ENCODE results near the gene CLDN10.
"Not testable (repeated sequence)": the region's sequence is repeated elsewhere in the genome, so short reads cannot be mapped to it uniquely, and the experiment has no call there.

CLDN10 gene, protein sequence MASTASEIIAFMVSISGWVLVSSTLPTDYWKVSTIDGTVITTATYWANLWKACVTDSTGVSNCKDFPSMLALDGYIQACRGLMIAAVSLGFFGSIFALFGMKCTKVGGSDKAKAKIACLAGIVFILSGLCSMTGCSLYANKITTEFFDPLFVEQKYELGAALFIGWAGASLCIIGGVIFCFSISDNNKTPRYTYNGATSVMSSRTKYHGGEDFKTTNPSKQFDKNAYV

DNA sequence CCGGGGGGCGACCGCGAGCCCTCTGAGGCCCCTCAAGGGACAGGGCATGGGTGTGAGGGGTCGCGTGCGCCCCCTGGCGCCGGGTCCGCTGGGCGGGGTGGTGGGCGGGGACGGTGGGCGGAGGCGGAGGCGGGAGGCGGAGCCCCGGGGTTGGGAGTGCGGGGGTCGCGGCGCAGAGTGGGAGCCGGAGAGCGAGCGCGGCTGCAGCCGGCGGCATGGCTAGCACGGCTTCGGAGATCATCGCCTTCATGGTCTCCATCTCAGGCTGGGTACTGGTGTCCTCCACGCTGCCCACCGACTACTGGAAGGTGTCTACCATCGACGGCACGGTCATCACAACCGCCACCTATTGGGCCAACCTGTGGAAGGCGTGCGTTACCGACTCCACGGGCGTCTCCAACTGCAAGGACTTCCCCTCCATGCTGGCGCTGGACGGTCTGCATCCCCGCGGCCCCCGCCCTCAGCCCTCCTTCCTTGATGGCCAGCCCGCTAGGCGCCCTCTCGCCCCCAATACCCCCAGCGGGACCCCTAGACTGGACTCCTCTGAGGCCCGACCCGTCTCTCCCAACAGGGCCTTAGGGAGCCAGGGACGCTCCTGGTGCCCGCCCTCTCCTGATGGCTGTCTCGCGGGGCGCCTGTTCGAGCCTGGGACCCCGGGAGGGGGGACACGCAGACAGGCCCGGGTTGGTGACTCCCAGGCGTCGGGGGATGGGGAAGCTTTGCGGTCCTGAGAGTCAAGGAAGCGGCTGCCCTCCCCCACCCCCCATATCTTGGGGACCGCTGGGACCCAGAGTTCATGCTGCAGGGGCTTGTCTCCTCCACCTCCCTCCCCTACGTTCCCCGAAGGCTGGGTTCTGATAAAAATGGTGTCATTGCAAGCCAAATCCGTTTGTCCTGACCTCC is at the start of gene CLDN10:
TSS of gene CLDN10 (plus strand) at position 182 of the 903 bp plus-strand sequence. CDS start at position 216, 34 bp downstream.
- DNase-seq (ENCODE audit: low spot score), result no peak

DNA sequence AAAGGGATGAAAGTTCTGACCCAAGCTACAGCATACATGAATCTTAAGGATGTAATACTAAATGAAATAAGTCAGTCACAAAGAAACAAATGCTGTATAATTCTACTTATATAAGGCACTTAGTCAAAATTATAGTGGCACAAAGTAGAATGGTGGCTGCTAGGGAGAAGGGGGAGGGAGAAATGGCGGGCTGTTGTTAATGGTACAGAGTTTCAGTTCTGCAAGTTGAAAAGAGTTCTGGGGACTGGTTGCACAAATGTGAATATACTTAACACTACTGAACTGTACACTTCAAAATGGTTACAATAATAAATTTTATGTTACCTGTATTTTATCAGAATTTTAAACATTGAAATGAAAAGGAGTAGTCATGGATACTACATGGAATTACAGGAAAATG is 48.9 kb upstream of the CLDN10 start:
- DNase-seq (ENCODE audit: low spot score), result no peak

DNA sequence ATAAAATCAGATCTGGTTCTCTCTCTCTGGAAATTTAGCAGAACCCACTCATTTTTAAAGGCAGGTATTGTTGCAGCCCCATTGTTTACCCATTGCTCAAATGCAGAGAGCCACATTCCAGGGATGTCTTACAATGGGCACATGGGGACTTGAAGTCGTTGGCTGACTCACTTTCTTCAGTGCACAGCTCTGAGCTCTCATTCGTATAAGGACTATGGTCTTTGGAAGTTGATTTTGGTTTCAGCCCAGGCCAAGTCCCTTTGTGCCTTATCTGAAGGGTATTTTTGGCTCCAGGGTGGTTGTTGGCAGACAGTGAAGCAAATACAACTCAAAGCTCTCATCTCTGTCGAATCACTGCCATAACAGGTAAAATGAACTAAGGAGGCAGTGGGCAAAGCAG is 47.3 kb upstream of the CLDN10 start:
- no peak for DNase-seq (ENCODE audit: low spot score)

DNA sequence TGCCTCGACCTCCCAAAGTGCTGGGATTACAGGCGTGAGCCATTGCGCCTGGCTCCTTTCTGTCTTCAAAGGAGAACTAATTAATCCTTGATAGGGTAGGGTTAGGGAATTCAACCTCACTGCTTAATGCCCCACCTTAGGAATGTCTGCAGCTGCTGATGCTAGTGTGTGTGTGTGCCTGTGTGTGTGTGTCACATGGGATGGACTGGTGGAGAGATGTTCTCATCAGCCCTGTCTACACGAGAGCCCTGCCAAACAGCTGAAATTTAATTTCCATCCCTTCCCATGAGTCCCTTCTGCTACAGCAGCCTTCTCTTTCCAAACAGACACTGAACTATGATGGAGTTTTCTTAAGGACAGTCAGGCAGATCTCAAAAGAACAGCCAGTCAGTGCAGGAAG is 46.5 kb upstream of the CLDN10 start:
- no peak for DNase-seq (ENCODE audit: low spot score)

DNA sequence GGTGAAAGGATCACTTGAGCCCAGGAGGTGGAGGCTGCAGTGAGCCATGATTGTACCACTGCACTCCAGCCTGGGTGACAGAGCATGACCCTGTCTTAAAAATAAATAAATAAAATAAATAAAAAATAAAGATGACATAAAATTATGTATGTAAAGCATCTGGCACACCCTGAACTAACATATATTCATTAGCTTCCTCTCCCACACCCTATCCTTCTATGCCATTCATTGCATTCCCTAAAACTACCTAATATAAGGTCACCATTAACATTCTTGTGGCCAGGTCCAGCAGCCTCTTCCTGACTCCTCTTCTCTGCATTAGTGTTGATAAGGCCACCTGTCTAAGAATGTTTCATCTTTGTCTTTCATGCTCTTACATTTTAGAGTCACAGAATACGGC is 44.5 kb upstream of the CLDN10 start:
- no peak for DNase-seq (ENCODE audit: low spot score)

DNA sequence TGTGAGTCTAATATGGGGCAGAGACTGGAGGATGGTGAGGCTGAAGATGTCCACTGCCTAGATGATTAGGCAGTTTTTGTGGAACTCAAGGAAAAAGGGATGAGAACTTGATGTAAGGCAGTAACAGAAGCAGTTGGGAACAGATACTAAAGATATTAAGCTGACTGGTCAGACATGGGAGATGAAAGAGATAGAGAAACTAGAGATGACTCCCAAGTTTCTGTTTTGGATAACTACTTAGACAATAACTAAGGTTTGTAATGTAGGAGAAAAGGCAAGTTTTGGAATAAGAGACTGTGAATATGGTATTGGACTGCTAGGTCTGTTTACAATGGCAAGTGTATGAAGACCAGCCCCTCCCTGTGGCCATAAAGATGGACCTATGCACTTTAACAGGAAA is 43.5 kb upstream of the CLDN10 start:
- no peak for DNase-seq (ENCODE audit: low spot score)

DNA sequence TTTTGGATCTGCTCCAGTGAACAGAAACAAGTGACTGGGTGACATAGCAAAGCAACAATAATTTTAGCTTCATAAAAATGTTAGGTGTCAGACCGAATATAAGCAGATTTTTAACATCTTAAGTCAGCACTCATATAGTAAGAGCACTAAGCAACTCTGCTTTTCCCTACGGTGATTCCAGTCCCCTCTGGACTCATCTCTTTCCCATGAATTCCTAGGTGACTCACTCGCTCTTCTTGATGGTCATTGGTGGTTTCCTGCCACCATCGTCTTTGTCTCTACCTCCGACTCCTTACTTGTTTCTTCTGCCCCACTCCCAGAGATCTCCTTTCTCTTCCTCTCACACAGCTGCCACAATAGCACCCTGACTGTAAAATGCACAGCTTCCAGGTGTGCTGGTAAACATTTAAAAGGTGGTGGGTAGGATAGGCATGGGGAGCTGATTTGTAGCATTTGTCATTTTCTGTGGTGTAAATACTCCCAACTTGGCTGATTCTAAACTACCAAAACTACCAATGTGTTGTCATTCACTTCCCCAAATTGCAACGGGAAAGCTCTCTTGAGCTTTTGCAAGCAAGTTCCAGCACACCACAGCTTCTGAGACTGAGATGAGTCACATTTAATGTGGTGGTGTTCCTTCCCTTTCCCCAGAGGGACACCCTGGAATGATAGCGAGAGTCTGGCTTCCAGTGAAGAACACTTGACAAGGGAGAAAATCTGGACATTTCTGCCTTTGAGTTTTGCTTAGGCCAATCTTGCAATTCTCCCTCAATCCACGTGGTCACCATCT is 42.8 kb upstream of the CLDN10 start:
- no peak for DNase-seq (ENCODE audit: low spot score)

DNA sequence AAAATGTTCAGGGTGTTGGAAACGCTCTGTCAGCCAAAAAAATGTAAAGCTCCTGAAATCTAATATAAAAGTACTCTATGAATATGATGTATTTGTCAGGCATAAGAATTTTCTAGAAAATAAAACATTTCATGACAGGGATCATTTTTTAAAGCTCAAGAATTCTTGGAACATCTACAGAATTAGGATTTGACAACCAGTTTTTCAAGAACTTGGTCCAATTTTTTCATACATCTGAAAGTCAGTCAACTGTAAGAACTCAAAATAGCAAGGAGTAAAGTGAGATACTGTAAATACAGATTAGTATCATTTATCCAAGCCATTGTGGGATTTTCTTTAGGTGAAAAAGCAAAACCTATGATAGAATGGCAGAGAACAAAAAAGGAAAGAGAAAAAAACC is 41.6 kb upstream of the CLDN10 start:
- DNase-seq (ENCODE audit: low spot score), result no peak

DNA sequence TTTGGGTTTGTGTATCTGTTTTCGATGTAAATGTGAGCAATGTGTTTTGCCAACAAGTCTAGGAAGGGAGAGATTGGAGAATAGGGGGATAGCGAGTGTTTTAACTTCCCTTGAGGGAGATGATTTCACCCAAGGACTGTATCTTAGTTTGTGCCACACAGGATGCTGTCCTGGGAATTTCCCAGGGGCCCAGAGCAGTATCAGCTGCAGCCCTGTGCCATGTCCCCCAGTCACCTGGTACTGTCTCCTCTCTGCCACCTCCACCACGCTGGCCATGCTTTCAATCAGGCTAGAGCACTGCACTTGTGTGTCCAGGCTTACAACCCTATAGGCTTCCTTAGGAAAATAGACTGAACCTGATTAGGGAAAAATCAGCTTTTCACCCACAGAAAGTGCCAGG is 40.1 kb upstream of the CLDN10 start:
- no peak for DNase-seq (ENCODE audit: low spot score)

DNA sequence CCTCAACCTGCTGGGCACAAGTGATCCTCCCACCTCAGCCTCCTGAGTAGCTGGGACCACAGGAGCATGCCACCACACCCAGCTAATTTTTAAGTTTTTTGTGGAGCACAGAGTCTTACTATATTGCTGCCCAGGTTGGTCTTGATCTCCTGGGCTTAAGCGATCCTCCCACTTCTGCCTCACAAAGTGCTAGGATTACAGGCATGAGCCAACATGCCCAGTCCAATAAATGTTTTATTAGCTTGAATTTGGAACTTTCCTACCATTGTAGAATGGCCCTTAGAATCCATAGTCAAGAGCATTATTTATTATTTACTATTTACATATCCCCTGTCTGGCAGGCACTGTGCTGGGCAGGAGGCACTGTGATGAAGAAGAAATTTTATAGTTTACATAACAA is 39.6 kb upstream of the CLDN10 start:
- DNase-seq (ENCODE audit: low spot score), result no peak

DNA sequence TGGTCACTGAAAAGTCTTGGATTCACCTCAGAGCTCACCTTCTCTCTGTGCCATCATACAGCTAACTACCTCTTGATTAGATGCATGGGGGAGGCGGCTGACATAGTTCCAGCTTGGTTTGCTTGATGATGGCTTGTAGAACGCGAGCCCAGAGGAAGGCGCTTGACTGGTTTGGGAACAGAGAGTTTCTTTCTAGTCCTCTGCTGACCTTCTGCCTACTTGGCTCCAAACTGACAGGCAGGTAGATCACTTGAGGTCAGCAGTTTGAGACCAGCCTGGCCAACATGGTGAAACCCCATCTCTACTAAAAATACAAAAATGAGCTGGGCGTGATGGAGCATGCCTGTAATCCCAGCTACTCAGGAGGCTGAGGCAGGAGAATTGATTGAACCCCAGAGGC is 36.9 kb upstream of the CLDN10 start:
- DNase-seq (ENCODE audit: low spot score), result not testable (repeated sequence)

DNA sequence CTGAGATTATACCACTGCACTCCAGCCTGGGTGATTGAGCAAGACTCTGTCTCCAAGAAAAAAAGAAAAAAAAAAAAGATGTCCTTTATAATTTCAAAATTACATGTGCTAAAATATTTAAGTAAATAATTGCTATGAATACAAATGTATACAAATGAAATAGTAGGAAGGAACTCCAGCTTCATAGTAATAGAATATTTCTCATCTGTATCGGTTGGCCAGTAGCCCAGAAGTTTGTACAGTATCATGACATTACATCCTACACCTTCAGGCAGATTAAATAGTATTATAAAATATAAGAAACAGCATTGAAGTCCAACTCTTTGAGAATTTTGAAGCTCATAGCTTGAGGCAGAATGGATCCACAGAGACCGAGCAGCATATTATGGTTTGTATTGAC is 36.5 kb upstream of the CLDN10 start:
- no peak for DNase-seq (ENCODE audit: low spot score)

DNA sequence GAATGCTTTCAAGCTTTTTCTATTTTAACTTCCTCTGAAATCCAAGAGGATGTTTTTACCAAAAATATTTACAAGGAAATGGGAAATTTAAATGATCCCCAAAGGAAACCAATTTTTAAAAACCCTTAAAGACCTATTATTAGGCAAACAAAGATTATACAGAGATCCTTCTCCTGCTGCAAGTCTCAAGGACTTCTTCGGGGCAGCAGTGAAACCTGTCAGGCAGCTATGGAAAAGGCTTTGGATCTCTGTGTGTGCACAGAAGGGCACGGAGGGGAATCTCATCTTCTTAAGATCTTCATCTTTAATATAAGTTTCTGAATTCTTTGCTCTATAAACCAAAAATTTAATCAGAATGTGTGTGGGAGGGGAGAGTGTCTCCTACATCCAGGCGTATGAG is 36.0 kb upstream of the CLDN10 start:
- DNase-seq (ENCODE audit: low spot score), result no peak

DNA sequence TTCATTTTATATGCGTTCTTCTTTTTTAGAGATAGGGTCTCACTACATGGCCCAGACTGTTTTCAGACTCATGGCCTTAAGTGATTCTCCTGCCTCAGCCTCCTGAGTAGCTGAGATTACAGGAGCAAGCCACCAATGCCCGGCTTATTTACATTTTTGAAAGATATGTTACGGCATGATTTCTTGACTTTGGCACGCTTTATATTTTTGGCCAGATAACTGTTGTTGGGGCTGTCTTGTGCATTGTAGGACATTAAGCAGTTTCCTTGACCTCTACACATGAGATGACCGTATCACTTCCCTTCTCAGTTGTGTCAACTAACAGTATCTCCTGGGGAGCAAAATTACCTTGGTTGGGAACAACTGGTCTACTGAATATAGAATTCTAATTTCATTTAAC is 28.9 kb upstream of the CLDN10 start:
- no peak for DNase-seq (ENCODE audit: low spot score)

DNA sequence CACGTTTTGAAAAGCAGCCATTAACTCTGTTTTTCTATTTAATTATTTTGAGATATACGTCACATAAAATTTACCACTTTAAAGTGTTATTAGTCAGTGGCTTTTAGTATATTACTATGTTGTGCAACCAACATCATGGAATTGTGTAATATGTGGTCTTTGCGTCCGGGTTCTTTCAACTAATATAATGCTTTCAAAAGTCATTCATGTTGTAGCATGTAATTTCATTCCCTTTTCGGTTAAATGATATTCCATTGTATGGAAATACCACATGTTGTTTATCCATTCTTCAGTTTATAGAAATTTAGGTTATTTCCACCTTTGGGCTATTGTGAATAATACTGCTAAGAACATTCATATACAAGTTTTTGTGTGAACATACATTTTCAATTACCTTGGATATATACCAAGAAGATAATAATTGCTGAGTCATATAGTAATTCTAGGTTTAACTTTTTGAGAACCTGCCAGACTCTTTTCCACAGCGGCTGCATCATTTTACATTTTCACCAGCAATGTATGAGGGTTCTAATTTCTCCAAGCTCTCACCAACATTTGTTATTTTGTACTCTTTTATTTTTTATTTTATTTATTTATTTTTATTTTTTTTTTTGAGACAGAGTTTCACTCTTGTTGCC is 28.1 kb upstream of the CLDN10 start:
- DNase-seq (ENCODE audit: low spot score), result no peak

DNA sequence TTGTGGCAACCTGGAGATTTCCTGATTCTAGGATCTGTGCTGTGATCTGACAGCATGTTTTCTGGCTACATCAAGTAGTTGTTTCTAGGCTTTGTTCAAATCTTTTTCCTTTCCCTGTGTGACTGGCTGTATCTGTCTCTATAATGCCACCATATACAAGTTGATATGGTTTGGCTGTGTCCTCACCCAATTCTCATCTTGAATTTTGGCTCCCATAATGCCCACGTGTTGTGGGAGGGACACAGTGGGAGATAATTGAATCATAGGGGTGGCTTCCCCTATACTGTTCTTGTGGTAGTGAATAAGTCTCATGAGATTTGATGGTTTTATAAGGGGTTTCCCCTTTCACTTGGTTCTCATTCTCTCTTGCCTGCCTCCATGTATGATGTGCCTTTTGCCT is 24.6 kb upstream of the CLDN10 start:
- no peak for DNase-seq (ENCODE audit: low spot score)

DNA sequence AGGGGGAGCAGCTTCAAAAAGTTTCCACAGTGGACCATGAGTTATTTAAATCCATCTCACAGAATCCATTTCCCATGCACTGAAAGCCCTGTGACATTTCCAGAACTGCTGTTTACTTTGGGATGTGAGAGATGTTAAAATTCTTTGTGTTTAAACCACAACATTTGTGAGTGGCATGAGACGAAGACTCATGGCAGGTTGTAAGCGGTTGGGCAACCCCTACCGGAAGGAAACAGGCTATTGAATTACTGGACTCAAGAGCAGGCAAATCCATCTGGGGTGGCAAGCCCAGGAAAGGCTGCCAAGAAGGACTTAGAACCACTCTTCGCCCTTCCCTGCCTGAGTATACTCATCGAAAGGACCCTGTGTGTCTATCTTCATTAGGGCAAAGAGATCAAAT is 22.3 kb upstream of the CLDN10 start:
- DNase-seq (ENCODE audit: low spot score), result no peak

DNA sequence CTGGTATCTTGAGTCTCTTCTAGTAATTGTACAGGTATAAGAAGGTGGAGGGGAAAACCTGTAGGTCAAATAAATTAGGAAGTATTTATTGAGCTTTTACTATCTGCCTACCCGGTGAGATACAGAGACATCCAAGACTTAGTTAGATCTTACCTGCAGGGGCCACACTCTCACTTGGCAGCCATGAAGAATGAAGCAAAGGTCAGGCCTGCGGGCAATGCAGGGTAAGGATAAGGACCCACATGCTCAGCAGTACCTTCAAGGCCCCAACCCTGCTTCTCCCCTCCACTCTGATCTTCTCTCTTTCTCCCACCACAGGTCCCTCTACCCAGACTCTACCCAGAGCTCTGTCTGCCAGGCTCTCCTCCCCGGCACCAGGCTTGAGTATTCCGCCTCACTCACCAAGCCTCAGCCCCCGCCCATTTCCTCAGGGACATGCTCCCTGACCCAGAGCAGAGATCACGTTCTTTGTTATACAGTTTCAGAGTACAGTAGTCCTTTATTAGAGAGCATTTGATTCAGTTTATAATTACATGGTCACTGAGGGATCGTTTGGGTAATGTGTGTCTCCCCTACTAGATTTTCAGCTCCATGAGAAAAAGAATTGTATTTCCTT is 18.9 kb upstream of the CLDN10 start:
- no peak for DNase-seq (ENCODE audit: low spot score)

DNA sequence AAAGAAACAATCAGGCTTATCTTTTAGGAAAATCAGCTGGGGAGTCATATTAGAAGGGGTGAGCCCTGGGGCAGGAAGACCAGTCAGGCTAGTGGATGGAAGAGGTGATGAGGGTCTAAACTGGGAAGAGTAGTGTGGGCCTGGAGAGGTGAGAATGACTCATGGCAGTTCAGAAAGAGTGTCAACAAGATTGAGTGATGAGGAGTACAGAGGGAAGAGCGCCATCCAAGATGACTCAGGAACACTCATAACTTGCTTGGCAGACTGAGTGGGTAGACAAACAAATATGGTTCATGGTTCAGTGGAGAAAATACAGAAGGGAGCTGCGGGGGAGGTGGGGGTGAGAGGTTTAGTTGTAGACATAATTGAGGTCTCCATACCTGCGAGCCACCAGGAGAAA is 17.3 kb upstream of the CLDN10 start:
- DNase-seq (ENCODE audit: low spot score), result no peak

DNA sequence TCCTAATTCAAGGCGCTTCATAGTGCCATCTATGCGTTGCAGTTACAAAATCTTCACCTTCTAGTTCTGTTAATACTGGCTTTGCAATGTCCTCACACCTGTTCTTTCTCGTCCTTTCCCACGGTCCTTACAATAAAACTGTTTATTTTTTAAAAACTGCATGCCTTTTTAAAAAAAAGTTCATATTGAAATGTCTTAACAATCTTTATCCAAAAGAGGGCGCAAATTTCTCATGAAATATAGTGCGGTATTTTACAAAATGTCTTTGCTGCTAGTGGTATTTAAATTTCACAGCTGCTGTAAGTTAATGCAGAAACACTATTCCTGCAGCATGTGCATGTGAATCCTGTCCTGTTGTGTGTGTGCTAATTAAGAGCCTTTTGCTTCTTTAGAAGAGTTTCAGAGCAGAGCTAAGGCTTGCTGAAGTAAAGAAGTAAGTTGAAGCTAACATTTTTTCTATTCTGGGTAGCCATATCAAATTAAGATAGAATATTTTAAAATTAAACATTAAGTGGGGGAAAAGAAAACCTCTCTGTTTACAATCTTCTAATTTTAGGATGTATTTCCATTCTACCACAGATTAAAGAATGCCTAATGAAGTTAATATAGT is 15.8 kb upstream of the CLDN10 start:
- no peak for DNase-seq (ENCODE audit: low spot score)

DNA sequence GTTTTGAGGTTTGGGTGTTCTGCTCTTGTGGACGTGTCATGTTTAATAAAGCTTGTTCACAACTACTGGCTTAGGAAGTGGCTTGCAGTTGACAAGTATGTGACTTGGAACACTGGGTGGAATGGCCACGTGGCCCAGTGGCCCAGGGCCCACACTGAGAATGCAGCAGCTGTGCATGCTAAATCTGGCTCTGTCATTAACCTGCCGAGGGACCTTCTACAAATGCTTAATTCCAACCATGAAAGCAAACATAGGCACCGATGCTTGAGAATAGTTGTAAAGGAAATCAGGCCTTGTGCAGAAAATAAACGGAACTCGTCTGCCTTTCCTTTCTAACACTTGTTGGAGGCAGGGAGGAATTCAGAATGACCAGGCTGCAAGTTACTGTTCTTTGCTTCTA is 11.6 kb upstream of the CLDN10 start:
- DNase-seq (ENCODE audit: low spot score), result no peak

DNA sequence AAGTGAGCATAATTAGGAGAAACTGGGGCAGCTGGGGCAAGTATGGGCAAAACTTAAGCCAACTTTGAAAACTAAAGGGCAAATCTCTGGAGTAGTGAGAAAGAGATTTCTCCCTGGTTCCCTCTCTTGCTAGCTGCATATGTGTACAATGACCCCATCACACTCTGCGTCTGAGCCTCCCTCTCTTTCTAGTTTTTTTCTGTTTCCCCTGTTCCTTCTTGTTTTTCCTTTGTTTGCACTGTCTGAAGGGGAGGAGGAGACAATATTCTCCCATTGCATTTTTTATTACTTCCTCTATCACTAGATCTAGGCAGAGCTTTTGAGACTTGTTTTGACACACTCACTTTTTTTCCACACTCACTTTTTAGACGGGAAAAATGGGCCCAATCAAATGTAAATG is 11.2 kb upstream of the CLDN10 start:
- no peak for DNase-seq (ENCODE audit: low spot score)

Measured in hematopoietic multipotent progenitor cell treated with erythropoietin and hydrocortisone succinate and interleukin-3 and kit ligand, for 17 days (in vitro differentiated cells).